NCI-H748 (cell line): ENCODE data around the gene C9orf50.
"Not testable (repeated sequence)": the region's sequence is repeated elsewhere in the genome, so short reads cannot be mapped to it uniquely, and the experiment has no call there.

Experiments
- DNase-seq: peaks from one replicate; lab custom pipeline; 2025; ENCODE audit not compliant: unreplicated experiment; lab: John Stamatoyannopoulos, UW

The C9orf50 gene

DNA sequence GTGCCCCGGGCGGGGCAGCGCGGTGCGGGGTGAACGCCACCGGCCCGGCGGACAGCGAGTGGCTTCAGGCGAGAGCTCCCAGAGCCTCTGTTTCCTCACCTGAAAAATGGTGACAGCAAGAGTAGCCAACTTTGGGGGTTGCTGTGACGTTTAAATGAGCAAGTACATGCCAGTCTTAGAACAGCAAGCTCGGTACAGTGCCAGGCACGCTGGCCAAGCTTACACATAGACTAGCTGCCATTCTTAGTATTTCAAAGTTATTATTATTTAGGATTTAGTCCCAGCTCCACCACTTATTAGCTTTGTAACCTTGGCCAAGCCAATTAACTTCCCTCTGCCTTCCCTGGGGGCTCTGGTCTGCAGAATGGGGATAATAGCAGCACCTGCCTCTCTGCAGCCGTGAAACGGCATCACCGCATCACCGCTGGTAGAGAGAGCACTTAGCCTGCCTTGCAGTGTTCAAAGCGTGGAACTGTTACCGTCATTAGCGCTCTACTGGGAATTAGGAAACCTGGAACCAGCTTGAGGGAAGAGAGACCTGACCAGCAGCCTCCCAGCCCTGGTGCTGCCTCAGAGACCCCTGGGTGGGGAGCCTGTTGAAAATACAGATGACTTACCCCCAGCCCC, at the start of gene C9orf50:
Gene C9orf50, minus strand, starts transcription at position 433 of the 627 bp plus-strand sequence. CDS start 527 bp downstream, outside the sequence.
- peak; percentile 66 for DNase-seq

DNA sequence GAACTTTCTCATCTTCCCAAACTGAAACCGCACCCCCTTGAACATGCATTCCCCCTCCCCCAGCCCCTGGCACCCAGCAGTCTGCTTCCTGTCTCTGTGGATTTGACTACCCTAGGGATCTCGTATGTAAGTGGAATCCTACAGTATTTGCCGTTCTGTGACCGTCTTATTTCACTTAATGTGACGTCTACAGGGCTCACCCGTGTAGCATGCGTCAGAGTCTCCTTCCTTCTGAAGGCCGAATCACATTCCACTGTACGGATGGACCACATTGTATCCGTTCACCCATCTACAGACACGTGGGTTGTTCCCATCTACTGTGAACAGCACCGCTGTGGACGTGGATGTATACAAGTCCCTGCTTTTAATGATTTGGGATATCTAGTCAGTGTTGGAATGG, 49.0 kb upstream of the C9orf50 start:
- DNase-seq = no peak

DNA sequence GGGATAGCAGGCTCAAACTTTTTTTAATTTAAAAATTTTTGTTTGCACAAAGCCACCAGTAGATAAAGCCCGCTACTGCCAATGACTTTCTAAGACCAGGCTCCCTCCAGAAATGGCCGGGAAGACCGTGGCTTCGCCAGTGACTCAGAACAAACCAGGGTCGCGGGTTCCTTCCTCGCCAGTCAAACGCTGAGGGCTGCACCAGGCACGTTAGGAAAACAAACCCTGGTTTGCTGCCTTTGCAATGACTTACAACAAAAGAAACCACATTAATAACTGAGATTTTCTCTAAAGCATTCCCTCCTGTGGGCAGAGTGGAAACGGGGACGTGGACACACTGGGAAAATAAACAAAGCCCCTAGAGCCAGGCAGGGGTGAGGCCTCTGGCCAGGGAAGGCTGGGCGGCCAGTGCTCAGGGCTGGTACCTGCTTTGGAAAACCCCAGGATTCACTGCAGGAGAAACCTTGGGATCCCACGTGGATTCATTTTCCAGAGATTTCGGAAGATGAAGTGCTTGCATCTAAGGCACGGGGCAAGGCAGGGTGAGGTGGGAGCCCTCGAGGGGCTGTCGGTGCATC, 48.3 kb upstream of the C9orf50 start:
- no peak for DNase-seq

DNA sequence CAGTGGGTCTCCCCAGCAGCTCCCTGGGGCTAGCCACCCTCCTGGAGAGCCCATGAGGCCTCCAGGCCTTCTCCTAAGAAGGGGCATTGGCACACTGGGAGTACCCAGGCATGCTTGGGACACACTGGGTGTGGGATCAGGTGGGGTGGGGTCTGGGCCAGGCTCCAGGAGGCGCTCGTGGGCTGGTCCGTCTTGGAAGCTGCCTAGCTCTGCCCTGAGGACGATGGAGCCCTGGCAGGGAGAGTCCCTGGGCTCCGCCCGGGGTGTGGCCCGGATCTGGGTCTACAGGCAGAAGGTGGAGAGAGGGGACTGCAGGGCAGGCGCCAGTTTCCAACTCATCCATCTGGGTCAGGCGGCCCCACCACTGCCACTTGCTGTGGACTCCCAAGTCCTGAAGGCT, 46.9 kb upstream of the C9orf50 start:
- no peak for DNase-seq

DNA sequence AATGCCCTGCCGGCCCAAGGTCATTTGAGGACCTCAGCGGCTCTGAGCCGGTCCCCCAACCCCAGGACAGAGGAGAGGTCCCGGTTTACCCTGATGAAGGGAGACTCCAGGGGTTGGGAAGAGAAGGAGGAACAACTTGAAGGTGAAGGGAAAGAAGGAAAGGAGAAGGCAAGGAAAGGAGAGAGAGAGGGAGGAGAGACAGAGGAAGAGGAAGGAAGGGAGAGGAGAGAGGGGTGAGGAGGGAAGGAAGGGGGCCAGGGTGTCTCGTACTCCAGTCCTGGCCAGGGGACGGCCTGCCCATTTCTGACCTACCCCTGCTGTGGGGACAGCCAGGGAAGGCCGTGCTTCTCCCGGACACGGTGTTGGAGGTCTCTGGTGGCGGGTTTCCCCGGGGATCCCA, 46.5 kb upstream of the C9orf50 start:
- no peak for DNase-seq

- DNase-seq = no peak
Observed at GRCh38 chr9:129666575-129666974, 45.7 kb upstream of the C9orf50 start.

- DNase-seq = peak; percentile 46
Observed at GRCh38 chr9:129665814-129666520, 45.1 kb upstream of the C9orf50 start.

- peak; percentile 65 for DNase-seq
Observed at GRCh38 chr9:129665389-129665775, 44.5 kb upstream of the C9orf50 start, which contains the start of gene PRRX2. TSS of gene PRRX2 (plus strand) at chr9:129665647. CDS start at chr9:129665868, 221 bp downstream.

DNA sequence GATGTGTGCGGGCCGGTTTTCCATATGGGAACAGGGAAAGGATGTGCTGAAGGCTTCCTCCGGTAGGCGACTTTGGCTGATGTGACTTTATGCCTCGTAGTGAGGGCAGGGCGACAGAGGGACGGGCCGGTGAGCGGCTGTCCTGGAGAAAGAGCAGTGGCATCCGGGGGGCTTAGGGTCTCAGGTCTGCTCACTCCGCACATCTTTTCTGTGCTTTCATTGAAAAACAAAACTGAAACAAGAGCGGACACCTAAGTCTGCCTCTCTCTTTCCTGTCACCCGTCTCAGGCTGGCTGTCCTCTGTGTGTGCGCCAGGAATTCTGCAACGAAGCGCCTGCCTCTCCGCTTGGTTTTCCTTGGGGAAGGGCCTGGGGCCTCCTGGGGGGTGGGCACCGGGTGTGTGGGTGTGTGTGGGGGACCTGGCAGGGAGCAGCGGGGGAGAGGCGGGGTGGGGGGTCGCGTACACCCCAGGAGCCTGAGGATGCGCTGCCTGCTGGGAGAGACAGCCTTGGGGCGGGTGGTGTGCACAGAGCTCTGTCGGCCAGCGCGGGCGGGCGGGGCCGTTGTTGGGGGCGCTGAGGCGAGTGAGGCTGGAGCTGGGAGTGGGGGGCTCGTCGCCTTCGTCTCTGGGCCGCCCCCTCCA, 44.0 kb upstream of the C9orf50 start:
- peak; percentile 40 for DNase-seq

DNA sequence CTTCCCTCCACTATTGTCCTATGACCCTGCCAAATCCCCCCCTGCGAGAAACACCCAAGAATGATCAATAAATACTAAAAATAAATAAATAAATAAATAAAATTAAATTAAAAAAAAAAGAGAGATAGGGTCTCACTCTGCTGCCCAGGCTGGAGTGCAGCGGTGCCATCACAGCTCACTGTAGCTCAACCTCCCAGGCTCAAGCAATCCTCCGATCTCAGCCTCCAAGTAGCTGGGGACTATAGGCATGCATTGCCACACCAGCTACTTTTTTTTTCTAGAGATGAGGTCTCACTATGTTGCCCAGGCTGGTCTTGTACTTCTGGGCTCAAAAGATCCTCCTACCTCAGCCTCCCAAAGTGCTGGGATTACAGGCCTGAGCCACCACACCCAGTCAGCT, 41.3 kb upstream of the C9orf50 start:
- DNase-seq = not testable (repeated sequence)

GRCh38 chr9:129661029-129661428, 40.1 kb upstream of the C9orf50 start:
- DNase-seq = no peak

GRCh38 chr9:129656795-129657390, 36.0 kb upstream of the C9orf50 start:
- no peak for DNase-seq

- no peak for DNase-seq
Observed at GRCh38 chr9:129655696-129656095, 34.8 kb upstream of the C9orf50 start.

DNA sequence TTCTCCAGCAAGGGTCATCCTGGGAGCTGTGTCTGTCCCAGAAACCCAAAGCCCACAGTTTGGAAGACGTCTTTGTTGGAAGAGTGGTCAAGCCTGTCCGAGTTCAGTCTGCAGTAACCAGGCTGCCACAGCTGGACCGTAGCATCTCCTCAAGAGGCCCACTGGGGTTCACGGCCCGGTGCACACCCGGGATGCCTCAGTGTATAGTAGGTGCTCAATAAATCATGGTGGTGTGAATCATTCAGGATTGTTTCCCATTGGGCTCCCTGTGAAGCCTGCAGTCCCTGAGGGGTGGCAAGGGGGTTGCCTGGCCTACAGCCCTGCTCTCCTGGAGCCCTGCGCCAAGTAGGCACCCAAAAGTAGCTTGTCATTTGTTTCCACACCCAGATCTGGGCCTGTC, 34.3 kb upstream of the C9orf50 start:
- DNase-seq = no peak

GRCh38 chr9:129654554-129655040, 33.7 kb upstream of the C9orf50 start:
- no peak for DNase-seq

GRCh38 chr9:129653823-129654553, 33.1 kb upstream of the C9orf50 start:
- DNase-seq = no peak

DNA sequence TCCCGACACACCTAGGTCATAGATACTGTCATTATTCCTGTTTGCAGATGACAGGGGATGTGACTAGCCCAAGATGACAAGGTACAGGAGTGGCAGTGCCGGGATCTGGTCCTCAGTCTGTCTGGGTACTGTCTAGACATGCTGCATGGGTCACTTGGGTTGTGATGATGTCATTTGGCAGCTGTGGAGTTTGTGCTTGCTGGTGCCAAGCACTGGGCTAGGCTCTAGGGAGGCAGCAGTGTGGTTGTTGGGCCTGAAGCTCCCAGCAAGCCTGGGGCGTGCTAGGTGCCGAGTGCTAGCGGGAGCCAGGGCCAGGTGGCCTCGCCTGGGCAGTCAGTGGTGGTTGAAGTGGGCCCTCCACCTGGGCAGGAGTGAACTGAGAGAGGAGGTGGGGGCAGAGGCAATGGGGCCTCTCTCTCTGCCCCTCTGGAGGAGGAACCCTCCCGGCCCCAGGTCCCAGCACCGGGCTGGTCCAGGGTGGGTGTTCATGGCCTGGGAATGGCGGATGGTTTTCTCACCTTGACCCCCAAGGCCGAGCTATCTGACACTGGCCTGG, 29.9 kb upstream of the C9orf50 start:
- DNase-seq = no peak

- DNase-seq = no peak
Observed at GRCh38 chr9:129649726-129650679, 29.1 kb upstream of the C9orf50 start.

DNA sequence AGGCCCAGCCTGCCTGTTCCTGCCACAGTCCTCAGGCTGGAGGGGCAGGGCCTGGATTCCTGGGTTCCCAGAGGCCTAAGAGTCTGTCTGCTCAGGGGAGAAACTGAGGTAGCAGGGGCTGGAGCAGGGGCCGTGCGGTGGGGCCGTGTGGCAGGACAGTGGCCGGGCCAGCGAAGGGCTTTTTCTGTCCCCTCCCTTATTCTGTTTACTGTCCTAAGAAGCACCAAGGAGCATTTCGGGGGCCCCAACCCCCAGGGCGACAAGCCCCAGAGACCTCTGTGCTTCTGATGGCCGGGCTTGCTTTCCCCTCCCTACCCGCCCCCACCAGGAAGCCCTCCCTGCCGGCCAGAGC, 27.8 kb upstream of the C9orf50 start:
- no peak for DNase-seq
